Testis (tissue), 3 donors: Measurements from ENCODE around the gene SIGLEC9. TPM values are rescaled to one million over a fixed set of nuclear protein-coding genes. Genes with fewer than 3 reads are reported as not detected.
A peak's percentile ranks its signal among the peaks of the same experiment; 100 is the strongest.

Experiments used
- DNase-seq: peaks from one replicate; pipeline ENCODE4 v3.0.0-alpha.2; 2019
- H3K27ac ChIP-seq, 2 donors: fragments of 200-600 bp; sonication (generic); one replicate each; pipeline ENCODE4 v1.5.1; 2019
- H3K27me3 ChIP-seq: fragments of 200-600 bp; sonication (generic); one replicate; pipeline ENCODE4 v1.5.1; 2019
- H3K36me3 ChIP-seq: fragments of 200-600 bp; sonication (generic); one replicate; pipeline ENCODE4 v1.5.1; 2017; ENCODE audit warnings: low read depth; ENCODE audit errors: missing control alignments
- H3K4me1 ChIP-seq: fragments of 200-600 bp; sonication (generic); one replicate; pipeline ENCODE4 v1.5.1; 2019
- H3K4me3 ChIP-seq, 2 donors: fragments of 200-600 bp; sonication (generic); one replicate each; pipeline ENCODE4 v1.5.1; 2017 to 2019
- H3K9me3 ChIP-seq: fragments of 200-600 bp; sonication (generic); one replicate; pipeline ENCODE4 v1.5.1; 2017
- CTCF ChIP-seq, 3 experiments: fragments of 450-650 bp in 2 of 3; fragments of 200-600 bp in 1 of 3; sonication (generic) in 1 of 3; IDR thresholded peaks; one replicate each; pipeline ENCODE4 v1.5.1; 2016 to 2019; ENCODE audit warnings: antibody characterized with exemption in 3 of 3, mild to moderate bottlenecking in 2 of 3, moderate library complexity in 1 of 3
- POLR2A ChIP-seq: fragments of 450-650 bp; IDR thresholded peaks from one replicate; pipeline ENCODE4 v1.6.1; 2017; ENCODE audit warnings: antibody characterized with exemption, mild to moderate bottlenecking, moderate library complexity
- WGBS, 2 donors: methylation state at CpG; one replicate each; pipeline ENCODE4 v1.1.5; 2018; 5-methylcytosine and 5-hydroxymethylcytosine counted together
- intact Hi-C: fragments of 100-400 bp; cut with DNase I; formaldehyde crosslinking; loops from one replicate; pipeline ENCODE4 v1.15.1; 2023; ENCODE audit warnings: low total_unique reads
- polyA plus RNA-seq: library from polyadenylated mRNA; stranded (reverse); fragments of 350-450 nt; fragmentation: Illumina TruSeq; extraction: RNeasy Lipid Tissue Mini Kit (QIAGEN cat#74804); gene quantifications from one replicate; pipeline ENCODE4 v1.2.3, GENCODE V29; 2014; ENCODE audit warnings: low read depth, low replicate concordance; ENCODE audit not compliant: insufficient read depth
- total RNA-seq, 2 donors: library from RNA; depleted of rRNA; stranded (reverse); fragments of >200 nt; gene quantifications; one replicate each; pipeline ENCODE4 v1.2.3, GENCODE V29; 2016

Gene SIGLEC9
- total and polyA plus RNA-seq, 3 donors from 2014 or later: 2.6 to 5.1 (median 3.2) TPM

DNA sequence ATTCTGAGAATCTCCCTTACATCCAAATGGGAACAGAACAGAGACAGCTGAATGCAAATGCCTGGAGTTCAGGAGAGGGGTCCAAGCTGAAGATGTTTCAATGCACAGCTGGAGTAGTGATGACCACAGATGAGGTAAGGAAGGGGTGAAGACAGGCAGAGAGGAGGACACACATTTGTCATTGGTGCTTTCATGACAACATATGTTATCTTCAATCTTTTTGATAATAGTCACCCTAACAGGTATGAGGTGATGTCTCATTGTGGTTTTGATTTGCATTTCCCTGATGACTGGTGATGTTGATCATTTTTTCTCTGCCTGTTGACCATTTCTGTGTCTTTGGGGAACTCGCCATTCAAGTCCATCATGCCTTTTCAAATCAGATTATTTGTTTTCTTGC lies 36.6 kb downstream of the SIGLEC9 start:
- no peaks in the 10 kb centered on the region for H3K36me3 ChIP-seq
- H3K4me3 ChIP-seq: no peak overlapping the region
- no peaks in the 10 kb centered on the region for H3K9me3 ChIP-seq
- 84 to 96% methylated on average over 1 of the region's 1 CpG for WGBS, 2 donors
- no peak overlapping the region for H3K27ac ChIP-seq
- no peak for TF ChIP-seq CTCF (IDR thresholded peaks at IDR 0.05)
- TF ChIP-seq POLR2A: no peak
- no peak for DNase-seq
- intact Hi-C loops: no loop called here
- H3K4me1 ChIP-seq: peaks cover 9% of the 10 kb centered on the region
- H3K27me3 ChIP-seq: no peaks in the 10 kb centered on the region

DNA sequence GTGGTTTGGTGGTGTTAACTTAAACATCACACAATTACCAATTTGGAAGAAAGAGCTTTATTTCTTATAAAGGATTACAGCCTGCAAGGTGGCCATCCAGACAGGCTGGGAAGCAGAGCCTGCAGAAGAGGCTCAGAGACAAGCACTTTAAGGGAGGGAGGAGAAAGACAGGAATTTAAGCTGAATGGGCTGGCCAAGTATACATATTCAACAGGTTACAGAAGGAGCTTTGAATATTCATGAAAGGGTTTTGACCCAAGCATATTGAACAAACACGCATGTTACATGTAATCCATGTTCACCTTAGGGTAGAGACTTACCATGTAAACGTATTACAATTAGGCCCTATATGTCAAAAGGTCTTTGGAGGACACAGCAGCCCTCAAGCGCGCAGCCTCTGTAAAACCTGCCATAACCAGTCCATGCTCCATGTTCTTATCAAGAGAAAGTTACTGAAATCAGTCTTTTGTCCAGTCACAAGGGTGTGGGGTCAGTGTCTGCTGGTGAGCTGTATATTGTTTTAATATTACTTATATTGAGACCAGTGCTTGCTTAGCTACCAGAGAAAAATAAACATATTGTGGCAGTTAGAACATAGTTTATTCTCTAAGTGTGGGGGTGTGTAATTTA lies 37.3 kb downstream of the SIGLEC9 start:
- Histone ChIP-seq H3K4me1 (peaks cover 10% of the 10 kb centered on the region), H3K27me3 (no peaks in the 10 kb centered on the region), H3K9me3 (no peaks in the 10 kb centered on the region), H3K4me3 (no peak overlapping the region), H3K27ac (no peak overlapping the region), H3K36me3 (no peaks in the 10 kb centered on the region)
- WGBS, 2 donors: 90 to 96% methylated on average over 4 of the region's 4 CpGs
- TF ChIP-seq POLR2A: no peak
- intact Hi-C loops: no loop called here
- no peak for DNase-seq

DNA sequence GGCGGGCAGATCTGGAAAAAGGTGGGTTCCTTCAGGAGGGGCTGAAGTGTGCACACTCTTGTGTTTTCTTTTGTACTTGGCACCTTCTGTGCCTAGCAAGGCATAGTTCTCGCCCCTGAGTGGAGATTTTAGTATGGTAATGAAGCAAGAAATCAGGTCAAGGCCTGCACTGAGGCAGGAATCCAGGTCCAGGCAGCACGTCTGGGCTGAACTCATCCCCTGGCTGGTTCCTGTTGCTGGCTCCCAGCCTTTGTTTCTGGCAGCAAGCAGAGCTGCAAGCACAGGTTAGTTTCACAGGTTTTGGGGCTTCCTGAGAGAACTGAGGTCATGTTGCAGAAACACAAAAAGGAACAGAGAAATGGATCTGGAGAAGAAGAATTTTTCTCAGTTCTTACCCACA lies 38.6 kb downstream of the SIGLEC9 start:
- no peak overlapping the region for H3K4me3 ChIP-seq
- intact Hi-C loops: no loop called here
- 46 to 58% methylated on average over 3 of the region's 3 CpGs for WGBS, 2 donors
- no peaks in the 10 kb centered on the region for H3K9me3 ChIP-seq
- H3K27ac ChIP-seq: peak overlapping the region in 1 of 2 donors; percentile 53
- no peaks in the 10 kb centered on the region for H3K36me3 ChIP-seq
- no peak for TF ChIP-seq CTCF (IDR thresholded peaks at IDR 0.05)
- peaks cover 13% of the 10 kb centered on the region for H3K4me1 ChIP-seq
- H3K27me3 ChIP-seq: no peaks in the 10 kb centered on the region
- peak; percentile 56 for DNase-seq

DNA sequence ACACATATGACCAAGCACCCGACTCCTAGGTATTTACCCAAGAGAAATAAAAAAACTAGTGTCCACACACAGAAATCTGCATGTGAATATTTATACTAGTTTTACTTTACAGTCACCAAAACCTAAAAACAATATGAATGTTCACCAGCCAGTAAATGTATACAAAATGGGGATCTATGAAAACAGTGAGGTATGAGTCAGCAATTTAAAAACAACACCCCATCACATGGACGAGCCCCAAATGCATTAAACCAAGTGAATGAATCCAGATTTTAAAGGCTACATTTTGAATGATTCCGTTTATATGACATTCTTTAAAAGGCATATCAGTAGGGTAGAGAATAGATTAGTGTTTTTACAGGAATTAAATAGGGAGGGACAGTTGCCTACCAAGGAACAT lies 39.5 kb downstream of the SIGLEC9 start:
- 80 to 84% methylated on average over 3 of the region's 3 CpGs for WGBS, 2 donors
- H3K27ac ChIP-seq: no peak overlapping the region
- H3K36me3 ChIP-seq: no peaks in the 10 kb centered on the region
- intact Hi-C loops: no loop called here
- no peaks in the 10 kb centered on the region for H3K27me3 ChIP-seq
- no peaks in the 10 kb centered on the region for H3K9me3 ChIP-seq
- peaks cover 20% of the 10 kb centered on the region for H3K4me1 ChIP-seq
- TF ChIP-seq POLR2A (no peak), CTCF (IDR thresholded peaks at IDR 0.05) (no peak)
- H3K4me3 ChIP-seq: no peak overlapping the region
- no peak for DNase-seq

DNA sequence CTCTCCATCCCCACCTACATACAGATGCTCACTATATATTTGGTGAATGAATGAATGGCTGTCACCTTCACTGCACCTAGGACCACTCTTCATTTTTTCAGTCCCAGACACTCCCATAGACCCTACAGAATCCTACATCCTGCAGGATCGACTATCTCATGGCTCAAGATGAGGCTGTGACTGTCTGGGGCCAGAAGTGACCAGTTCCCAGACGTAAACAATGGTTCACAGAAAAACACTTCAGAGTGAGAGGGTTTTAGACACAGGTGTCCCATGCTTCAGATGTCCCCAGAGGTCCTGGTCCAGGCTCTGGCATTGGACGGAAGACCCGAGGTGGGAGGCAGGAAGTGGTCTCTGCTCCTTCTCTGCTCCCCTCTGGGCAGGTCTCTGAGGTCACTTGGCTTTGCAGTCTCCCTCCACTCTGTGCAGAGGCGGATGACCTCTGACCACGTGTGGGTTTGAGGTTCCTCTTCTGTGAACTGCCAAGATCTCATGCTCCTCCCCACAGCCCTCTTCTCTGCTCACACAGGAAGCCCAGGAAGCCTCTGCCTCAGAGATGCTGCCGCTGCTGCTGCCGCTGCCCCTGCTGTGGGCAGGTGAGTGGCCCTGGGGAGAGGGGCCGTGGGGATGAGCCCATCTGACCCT lies 42.3 kb downstream of the SIGLEC9 start:
- WGBS, 2 donors: 56 to 78% methylated on average over 2 to 9 of the region's 9 CpGs
- TF ChIP-seq POLR2A: no peak
- TF ChIP-seq CTCF (IDR thresholded peaks at IDR 0.05): no peak
- DNase-seq: no peak
- intact Hi-C loops: no loop called here
- no peaks in the 10 kb centered on the region for H3K9me3 ChIP-seq
- H3K4me1 ChIP-seq: peaks cover 20% of the 10 kb centered on the region
- H3K4me3 ChIP-seq: no peak overlapping the region
- H3K27ac ChIP-seq: no peak overlapping the region
- no peaks in the 10 kb centered on the region for H3K36me3 ChIP-seq
- H3K27me3 ChIP-seq: no peaks in the 10 kb centered on the region
